Stomach (tissue), 4 donors: ENCODE results near the gene ADAMTS12.

Experiments used
- CTCF ChIP-seq, 7 experiments: fragments of 450-650 bp in 4 of 7; fragments of 200-600 bp in 3 of 7; sonication (generic) in 3 of 7; IDR thresholded peaks; one replicate each; pipeline ENCODE4 v1.5.1; 2016 to 2019; ENCODE audit warnings: antibody characterized with exemption in 7 of 7, control low read depth in 2 of 7, mild to moderate bottlenecking in 1 of 7
- EP300 ChIP-seq: sonication (generic); formaldehyde crosslinking; IDR thresholded peaks from one replicate; pipeline ENCODE4 v1.6.1; 2017; ENCODE audit warnings: antibody characterized with exemption
- POLR2A ChIP-seq, 4 donors: fragments of 450-650 bp; IDR thresholded peaks; one replicate each; pipeline ENCODE4 v1.6.1; 2016; ENCODE audit warnings: antibody characterized with exemption in 4 of 4, control low read depth in 2 of 4, mild to moderate bottlenecking in 1 of 4, moderate library complexity in 1 of 4
- POLR2AphosphoS5 ChIP-seq, 3 donors: sonication (generic); formaldehyde crosslinking; IDR thresholded peaks; one replicate each; pipeline ENCODE4 v1.6.1; 2016; ENCODE audit warnings: antibody characterized with exemption in 3 of 3

- TF ChIP-seq POLR2A (IDR thresholded peaks at IDR 0.05) (no peak), CTCF (IDR thresholded peaks at IDR 0.05) (no peak), POLR2AphosphoS5 (IDR thresholded peaks at IDR 0.05) (peak in 2 of 3 donors; percentile 16 to 24), EP300 (no peak)
Observed at GRCh38 chr5:33736510-33736909, 155.3 kb downstream of the ADAMTS12 start.
